Astrocyte (in vitro differentiated cells and primary cell): ENCODE results near the gene ARHGAP6.

Experiments
- CTCF ChIP-seq: IDR thresholded peaks from 2 replicates; pipeline ENCODE4 v1.5.1; 2011; ENCODE audit warnings: low read depth, mild to moderate bottlenecking, inconsistent platforms, low read length, moderate library complexity; ENCODE audit not compliant: insufficient read depth
- EZH2 ChIP-seq: IDR thresholded peaks from 2 replicates; pipeline ENCODE4 v1.6.1; 2012; ENCODE audit warnings: mild to moderate bottlenecking, low read length, inconsistent platforms; ENCODE audit not compliant: insufficient read depth

- TF ChIP-seq CTCF (no peak), EZH2 (no peak)
Measured at GRCh38 chrX:11265352-11265751, 400.4 kb downstream of the ARHGAP6 start.
